GM12801 (cell line): ENCODE data around the gene MAS1L.

Experiments used
- TF ChIP-seq, protein P1 (sequence below): IDR thresholded peaks from one replicate; pipeline ENCODE4 v1.5.1; 2011; ENCODE audit warnings: control low read depth; ENCODE audit not compliant: insufficient read length; ENCODE audit errors: extremely low read depth

The MAS1L gene

DNA sequence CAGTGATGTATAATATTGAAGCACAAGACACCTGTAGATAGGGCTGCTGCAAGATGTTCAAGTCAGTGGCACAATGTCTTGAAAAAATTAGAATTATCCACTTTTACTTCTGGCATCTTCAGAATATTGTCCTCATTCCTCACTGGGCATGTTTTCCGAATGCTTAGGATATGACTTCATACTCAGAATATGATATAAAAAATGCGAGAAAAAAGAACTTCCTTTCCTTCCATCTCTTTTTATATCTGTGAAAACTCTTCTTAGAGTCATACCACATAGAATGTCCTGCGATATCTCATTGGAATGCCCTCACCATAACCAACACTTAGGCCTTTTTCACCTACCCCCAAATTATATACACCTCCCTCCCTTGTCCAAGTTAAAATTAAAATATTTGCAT, 4.6 kb downstream of the MAS1L start:
- TF ChIP-seq, protein P1, sequence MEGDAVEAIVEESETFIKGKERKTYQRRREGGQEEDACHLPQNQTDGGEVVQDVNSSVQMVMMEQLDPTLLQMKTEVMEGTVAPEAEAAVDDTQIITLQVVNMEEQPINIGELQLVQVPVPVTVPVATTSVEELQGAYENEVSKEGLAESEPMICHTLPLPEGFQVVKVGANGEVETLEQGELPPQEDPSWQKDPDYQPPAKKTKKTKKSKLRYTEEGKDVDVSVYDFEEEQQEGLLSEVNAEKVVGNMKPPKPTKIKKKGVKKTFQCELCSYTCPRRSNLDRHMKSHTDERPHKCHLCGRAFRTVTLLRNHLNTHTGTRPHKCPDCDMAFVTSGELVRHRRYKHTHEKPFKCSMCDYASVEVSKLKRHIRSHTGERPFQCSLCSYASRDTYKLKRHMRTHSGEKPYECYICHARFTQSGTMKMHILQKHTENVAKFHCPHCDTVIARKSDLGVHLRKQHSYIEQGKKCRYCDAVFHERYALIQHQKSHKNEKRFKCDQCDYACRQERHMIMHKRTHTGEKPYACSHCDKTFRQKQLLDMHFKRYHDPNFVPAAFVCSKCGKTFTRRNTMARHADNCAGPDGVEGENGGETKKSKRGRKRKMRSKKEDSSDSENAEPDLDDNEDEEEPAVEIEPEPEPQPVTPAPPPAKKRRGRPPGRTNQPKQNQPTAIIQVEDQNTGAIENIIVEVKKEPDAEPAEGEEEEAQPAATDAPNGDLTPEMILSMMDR = no peak

DNA sequence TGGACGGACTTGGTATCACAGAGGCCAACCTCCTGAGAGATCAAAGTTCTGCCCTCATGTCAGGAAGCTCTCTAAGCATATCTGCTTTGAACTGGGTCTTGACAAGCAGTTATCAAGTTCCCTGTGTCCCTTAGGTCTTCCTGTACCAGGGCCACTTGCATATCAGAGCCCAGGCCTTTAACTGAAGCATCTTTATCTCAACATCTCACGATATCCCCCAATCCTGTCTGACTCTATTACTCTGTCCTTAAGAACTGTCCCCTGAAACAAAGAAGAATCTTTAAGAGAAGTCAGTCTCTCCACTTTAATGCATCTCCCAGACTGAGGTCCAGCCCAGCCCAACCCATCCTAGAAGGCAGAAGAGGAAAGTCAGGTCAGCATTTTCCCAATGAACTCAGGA, 8.2 kb downstream of the MAS1L start:
- TF ChIP-seq, protein P1 = no peak

DNA sequence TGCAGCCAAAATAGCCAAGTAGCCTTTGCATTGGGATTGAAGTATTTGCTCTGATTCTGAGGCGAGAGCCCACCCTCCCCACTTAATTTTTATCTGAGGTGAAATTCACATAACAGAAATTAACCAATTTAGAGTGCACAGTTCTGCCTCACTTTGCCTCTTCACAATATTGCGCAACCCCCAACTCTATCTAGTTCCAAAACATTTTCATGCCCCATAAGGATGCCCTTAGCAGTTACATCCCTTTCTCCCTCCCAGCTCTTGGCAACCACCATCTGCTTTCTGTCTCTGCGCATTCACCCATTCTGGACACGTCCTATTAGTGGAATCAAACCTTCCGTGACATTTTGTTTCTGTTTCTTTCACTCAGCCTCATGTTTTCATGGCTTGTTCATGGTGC, 9.0 kb downstream of the MAS1L start:
- TF ChIP-seq, protein P1 = no peak

DNA sequence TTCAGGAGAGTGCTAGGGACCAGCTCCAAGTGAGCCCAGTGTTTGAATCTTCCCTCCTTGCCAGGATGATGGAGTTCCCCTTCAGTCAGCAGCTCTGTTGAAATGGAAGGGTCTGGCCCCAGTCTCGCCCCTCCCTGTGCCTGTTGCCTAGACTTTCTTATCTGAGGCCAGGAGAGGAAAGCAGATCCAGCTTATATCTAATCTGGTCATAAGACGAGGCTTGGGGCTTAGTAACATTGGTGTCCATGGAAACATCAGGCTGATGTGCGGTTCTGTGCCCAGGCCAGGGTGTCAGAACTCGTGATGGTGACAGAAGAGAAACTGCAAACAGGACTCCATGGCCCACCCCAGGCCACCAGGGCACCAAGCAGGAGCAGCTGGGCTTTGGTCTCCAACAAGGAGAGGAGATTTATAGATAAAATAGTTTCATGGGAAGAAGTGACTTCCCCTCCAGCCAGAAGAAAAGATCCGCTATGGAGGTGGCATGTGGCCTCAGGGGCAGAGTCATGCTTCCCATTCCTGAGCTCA, 9.8 kb downstream of the MAS1L start:
- TF ChIP-seq, protein P1 = no peak

DNA sequence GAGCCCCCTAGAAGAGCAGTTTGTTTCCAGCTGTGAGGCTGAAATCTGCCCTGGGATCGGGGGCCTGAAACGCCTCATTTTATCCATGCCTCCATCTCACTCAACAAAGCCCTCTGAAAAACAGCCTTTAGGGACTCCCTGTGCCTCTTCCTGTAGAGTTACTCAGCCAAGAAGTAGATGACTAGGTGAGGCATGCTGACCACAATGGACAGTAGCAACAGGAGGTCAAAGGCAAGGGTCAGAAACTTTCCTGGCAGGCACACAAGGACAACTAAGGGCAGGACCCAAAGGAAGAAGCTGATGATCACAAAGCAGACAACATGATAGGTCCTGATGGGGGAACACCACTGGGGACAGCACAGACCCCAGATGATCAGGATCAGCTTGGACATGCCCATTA, 12.8 kb downstream of the MAS1L start:
- TF ChIP-seq, protein P1 = no peak

DNA sequence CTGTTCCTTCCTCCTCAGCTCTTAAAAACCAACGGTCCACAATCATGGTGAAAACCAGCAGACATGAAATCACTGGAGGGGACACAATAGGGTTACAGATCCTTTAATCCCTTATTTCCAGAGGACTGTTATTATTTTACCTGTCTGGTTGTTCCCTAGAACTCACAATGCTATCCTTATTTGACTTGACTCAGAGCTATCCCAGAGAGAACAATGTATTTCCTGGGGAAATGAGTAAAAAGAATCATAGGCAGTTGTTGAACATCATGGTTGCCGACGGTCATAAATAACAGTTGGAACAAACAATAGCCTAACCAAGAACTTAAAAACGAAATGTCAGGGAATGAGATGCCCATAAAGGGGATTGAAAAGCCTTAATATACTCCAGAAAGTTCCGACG, 21.5 kb downstream of the MAS1L start:
- TF ChIP-seq, protein P1 = no peak

DNA sequence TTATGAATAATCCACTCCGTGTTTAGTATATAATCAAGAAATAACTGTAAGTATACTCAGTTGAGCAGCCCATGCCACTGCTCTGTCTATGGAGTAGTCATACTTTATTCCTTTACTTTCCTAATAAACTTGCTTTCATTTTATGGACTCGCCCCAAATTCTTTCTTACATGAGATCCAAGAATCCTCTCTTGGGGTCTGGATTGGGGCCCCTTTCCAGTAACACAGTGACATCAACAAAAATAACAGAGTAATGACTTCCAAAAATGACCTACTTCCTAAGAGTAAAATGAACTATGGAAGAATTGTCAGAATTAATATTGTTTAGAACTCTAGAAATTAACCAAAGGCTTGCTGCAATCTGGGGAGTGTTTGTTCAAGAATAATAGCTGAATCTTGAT, 22.0 kb downstream of the MAS1L start:
- TF ChIP-seq, protein P1 = no peak

DNA sequence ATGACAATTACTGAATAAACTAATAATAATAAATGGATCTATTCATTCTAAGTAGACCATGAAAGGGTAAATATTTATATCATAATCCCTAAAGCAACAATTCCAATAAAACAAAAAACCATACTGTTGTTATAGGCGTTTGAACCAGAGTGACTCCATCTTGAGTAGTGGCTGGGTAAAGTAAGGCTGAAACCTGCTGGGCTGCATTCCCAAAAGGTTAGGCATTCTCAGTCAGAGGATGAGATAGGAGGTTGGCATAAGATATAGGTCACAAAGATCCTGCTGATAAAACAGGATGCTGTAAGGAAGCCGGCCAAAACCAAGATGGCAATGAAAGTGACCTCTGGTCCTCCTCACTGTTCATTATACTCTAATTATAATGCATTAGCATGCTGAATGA, 22.5 kb downstream of the MAS1L start:
- TF ChIP-seq, protein P1 = no peak
